CD4-positive, alpha-beta T cell (primary cell): ENCODE results near the gene LMBR1. TPM values are rescaled to one million over a fixed set of nuclear protein-coding genes. Genes with fewer than 3 reads are reported as not detected.

Source experiments
- ATAC-seq: fragments of 200-7000 bp; cut with Tn5 transposase; one replicate; pipeline ENCODE4 v1.10.0; 2022; ENCODE audit warnings: mild to moderate bottlenecking; ENCODE audit not compliant: poor library complexity
- CTCF ChIA-PET: fragments of 350-600 bp; sonication (Branson Sonifier 250); formaldehyde crosslinking; loops from one replicate; lab custom pipeline; 2021; ENCODE audit warnings: antibody characterized with exemption, inconsistent platforms; lab: Charles Lee
- POLR2A ChIA-PET: fragments of 350-600 bp; sonication (Branson Sonifier 250); formaldehyde crosslinking; loops from one replicate; lab custom pipeline; 2021; ENCODE audit warnings: antibody characterized with exemption, inconsistent platforms; lab: Charles Lee
- DNase-seq, 14 experiments: peaks; one replicate each; pipeline ENCODE4 v3.0.0-alpha.2; 2013 to 2020; ENCODE audit warnings: mixed read lengths in 2 of 14
- H3K27ac ChIP-seq, 2 donors: one replicate each; pipeline versions ENCODE4 v1.5.1 to v1.7.0; 2013; ENCODE audit warnings: low read length in 2 of 2, low read depth in 1 of 2, mild to moderate bottlenecking in 1 of 2
- H3K27me3 ChIP-seq, 2 experiments: 1 replicate in 1 of 2; 2 replicates in 1 of 2; pipeline versions ENCODE4 v1.6.1 to v1.7.0; 2013; ENCODE audit warnings: low read length in 2 of 2, control low read depth in 1 of 2, mild to moderate bottlenecking in 1 of 2, moderate library complexity in 1 of 2; ENCODE audit not compliant: insufficient read depth in 2 of 2, control insufficient read depth in 1 of 2
- H3K36me3 ChIP-seq: one replicate; pipeline ENCODE4 v1.6.1; 2013; ENCODE audit warnings: low read length, control low read depth; ENCODE audit not compliant: insufficient read depth
- H3K4me1 ChIP-seq: one replicate; pipeline ENCODE4 v1.6.1; 2013; ENCODE audit warnings: low read length, control low read depth; ENCODE audit not compliant: insufficient read depth
- H3K4me3 ChIP-seq: one replicate; pipeline ENCODE4 v1.5.1; 2013; ENCODE audit warnings: mild to moderate bottlenecking, low read length, moderate library complexity
- H3K9me3 ChIP-seq, 2 experiments: 1 replicate in 1 of 2; 2 replicates in 1 of 2; pipeline versions ENCODE4 v1.6.1 to v1.7.0; 2013; ENCODE audit warnings: low read length in 2 of 2, mild to moderate bottlenecking in 2 of 2, control low read depth in 1 of 2, moderate library complexity in 1 of 2; ENCODE audit not compliant: control insufficient read depth in 1 of 2, insufficient read depth in 1 of 2
- H3K27ac Mint-ChIP-seq: one replicate; pipeline ENCODE4 v1.8.0; 2020; ENCODE audit warnings: mixed read lengths
- H3K27me3 Mint-ChIP-seq: one replicate; pipeline ENCODE4 v1.8.0; 2021; ENCODE audit warnings: mixed read lengths
- H3K36me3 Mint-ChIP-seq: one replicate; pipeline ENCODE4 v1.8.0; 2021; ENCODE audit warnings: low read depth, mixed read lengths
- H3K4me1 Mint-ChIP-seq: one replicate; pipeline ENCODE4 v1.8.0; 2021; ENCODE audit warnings: low read depth, mixed read lengths
- H3K4me3 Mint-ChIP-seq: one replicate; pipeline ENCODE4 v1.8.0; 2020; ENCODE audit warnings: mild to moderate bottlenecking, mixed read lengths
- H3K9me3 Mint-ChIP-seq: one replicate; pipeline ENCODE4 v1.8.0; 2020; ENCODE audit warnings: mixed read lengths
- intact Hi-C, 2 experiments: fragments of 100-400 bp; cut with DNase I in 1 of 2; cut with micrococcal nuclease in 1 of 2; formaldehyde crosslinking; loops; one replicate each; pipeline versions ENCODE4 v1.15.1 to v1.9.0; 2023 to 2025; cut with DNase I, micrococcal nuclease
- total RNA-seq, 174 experiments: library from RNA in 2 of 174; stranded (reverse) in 2 of 174; gene quantifications; one replicate each; pipeline ENCODE4 v1.2.3 and lab custom pipeline; 2021 to 2026
- TF ChIP-seq, protein P1 (sequence below): fragments of 200-600 bp; IDR thresholded peaks from one replicate; pipeline ENCODE4 v1.8.0; 2022; ENCODE audit warnings: antibody characterized with exemption, mild to moderate bottlenecking

LMBR1 gene
- total RNA-seq, 2 experiments from 2014 or later = 61.6 to 61.9 TPM

DNA sequence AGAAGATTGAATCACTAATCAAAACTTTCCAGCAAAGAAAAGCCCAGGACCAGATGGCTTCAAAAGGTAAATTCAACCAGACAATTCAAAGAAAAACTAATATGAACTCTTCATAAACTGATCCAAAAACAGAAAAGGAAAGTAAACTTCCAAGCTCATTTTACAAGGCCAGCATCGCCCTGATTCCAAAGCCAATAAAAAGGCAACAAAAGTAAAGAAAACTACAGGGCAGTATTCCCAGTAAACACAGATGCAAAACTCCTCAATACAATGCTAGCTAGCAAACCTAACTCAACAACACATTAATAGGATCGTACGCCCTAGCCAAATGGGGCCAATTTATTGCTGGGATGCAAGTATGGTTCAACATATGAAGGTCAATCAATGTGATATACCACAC is 199.4 kb downstream of the LMBR1 start:
- intact Hi-C loops = no loop called here
- Mint-ChIP-seq H3K4me3 (no peak overlapping the region), H3K36me3 (peaks cover 63% of the 10 kb centered on the region), H3K27ac (no peak overlapping the region), H3K9me3 (peaks cover 3% of the 10 kb centered on the region), H3K27me3 (no peaks in the 10 kb centered on the region), H3K4me1 (peaks cover 4% of the 10 kb centered on the region)
- peaks cover 0 to 10% of the 10 kb centered on the region in 2 experiments for H3K9me3 ChIP-seq
- CTCF ChIA-PET = no interaction called here
- DNase-seq (no peak), ATAC-seq (no peak)
- POLR2A ChIA-PET = no interaction called here
- H3K4me3 ChIP-seq = no peak overlapping the region
- H3K36me3 ChIP-seq = no peaks in the 10 kb centered on the region
- TF ChIP-seq, protein P1, sequence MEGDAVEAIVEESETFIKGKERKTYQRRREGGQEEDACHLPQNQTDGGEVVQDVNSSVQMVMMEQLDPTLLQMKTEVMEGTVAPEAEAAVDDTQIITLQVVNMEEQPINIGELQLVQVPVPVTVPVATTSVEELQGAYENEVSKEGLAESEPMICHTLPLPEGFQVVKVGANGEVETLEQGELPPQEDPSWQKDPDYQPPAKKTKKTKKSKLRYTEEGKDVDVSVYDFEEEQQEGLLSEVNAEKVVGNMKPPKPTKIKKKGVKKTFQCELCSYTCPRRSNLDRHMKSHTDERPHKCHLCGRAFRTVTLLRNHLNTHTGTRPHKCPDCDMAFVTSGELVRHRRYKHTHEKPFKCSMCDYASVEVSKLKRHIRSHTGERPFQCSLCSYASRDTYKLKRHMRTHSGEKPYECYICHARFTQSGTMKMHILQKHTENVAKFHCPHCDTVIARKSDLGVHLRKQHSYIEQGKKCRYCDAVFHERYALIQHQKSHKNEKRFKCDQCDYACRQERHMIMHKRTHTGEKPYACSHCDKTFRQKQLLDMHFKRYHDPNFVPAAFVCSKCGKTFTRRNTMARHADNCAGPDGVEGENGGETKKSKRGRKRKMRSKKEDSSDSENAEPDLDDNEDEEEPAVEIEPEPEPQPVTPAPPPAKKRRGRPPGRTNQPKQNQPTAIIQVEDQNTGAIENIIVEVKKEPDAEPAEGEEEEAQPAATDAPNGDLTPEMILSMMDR = no peak
- no peaks in the 10 kb centered on the region for H3K4me1 ChIP-seq
- H3K27ac ChIP-seq = no peak overlapping the region
- H3K27me3 ChIP-seq = no peaks in the 10 kb centered on the region

- Mint-ChIP-seq H3K4me3 (no peak overlapping the region), H3K27ac (no peak overlapping the region), H3K27me3 (no peaks in the 10 kb centered on the region), H3K36me3 (peaks cover 58% of the 10 kb centered on the region), H3K9me3 (peaks cover 3% of the 10 kb centered on the region), H3K4me1 (peaks cover 4% of the 10 kb centered on the region)
- DNase-seq (no peak), ATAC-seq (no peak)
- Histone ChIP-seq H3K36me3 (no peaks in the 10 kb centered on the region), H3K4me3 (no peak overlapping the region), H3K27ac (no peak overlapping the region), H3K27me3 (no peaks in the 10 kb centered on the region), H3K9me3 (peaks cover 0 to 3% of the 10 kb centered on the region in 2 experiments), H3K4me1 (no peaks in the 10 kb centered on the region)
- ChIA-PET POLR2A (no interaction called here), CTCF (no interaction called here)
- intact Hi-C loops = no loop called here
- TF ChIP-seq, protein P1 = no peak
Measured at GRCh38 chr7:156692849-156693248, 200.1 kb downstream of the LMBR1 start.

- H3K36me3 ChIP-seq = no peaks in the 10 kb centered on the region
- H3K4me1 Mint-ChIP-seq = peaks cover 4% of the 10 kb centered on the region
- no peaks in the 10 kb centered on the region for H3K27me3 ChIP-seq
- H3K4me3 ChIP-seq = no peak overlapping the region
- peaks cover 54% of the 10 kb centered on the region for H3K36me3 Mint-ChIP-seq
- ChIA-PET POLR2A (interaction anchor here (0.6 kb wide), 1 partner anchor 1048 kb away, joined by 3 read pairs; no protein-coding TSS in a partner anchor), CTCF (no interaction called here)
- DNase-seq = no peak
- H3K27ac ChIP-seq = no peak overlapping the region
- ATAC-seq = no peak
- intact Hi-C loops = no loop called here
- H3K4me3 Mint-ChIP-seq = no peak overlapping the region
- no peaks in the 10 kb centered on the region for H3K27me3 Mint-ChIP-seq
- H3K4me1 ChIP-seq = no peaks in the 10 kb centered on the region
- TF ChIP-seq, protein P1 = no peak
- H3K9me3 ChIP-seq = no peaks in the 10 kb centered on the region
- no peak overlapping the region for H3K27ac Mint-ChIP-seq
- peaks cover 3% of the 10 kb centered on the region for H3K9me3 Mint-ChIP-seq
Measured at GRCh38 chr7:156691764-156692163, 201.2 kb downstream of the LMBR1 start.
